Measurements from ENCODE around the gene PAN2. TPM values are rescaled to one million over a fixed set of nuclear protein-coding genes. Genes with fewer than 3 reads are reported as not detected.

PAN2 gene
- total RNA-seq, 2 experiments from 2014 or later = 55.7 to 69.0 TPM

DNA sequence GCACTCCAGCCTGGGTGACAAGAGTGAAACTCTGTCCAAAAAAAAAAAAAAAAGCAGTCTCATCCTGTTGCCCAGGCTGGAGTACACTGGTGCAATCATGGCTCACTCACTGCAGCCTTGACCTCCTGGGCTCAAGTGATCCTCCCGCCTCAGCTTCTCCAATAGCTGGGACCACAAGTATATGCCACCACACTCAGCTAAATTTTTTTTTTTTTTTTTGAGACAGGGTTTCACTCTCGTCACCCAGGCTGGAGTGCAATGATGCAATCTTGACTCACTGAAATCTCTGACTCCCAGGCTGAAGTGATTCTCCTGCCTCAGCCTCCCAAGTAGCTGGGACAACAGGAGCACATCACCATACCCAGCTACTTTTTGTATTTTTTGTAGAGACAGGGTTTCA lies 12.8 kb downstream of the PAN2 start:
- peak overlapping the region; percentile 19 for H3K27ac Mint-ChIP-seq

DNA sequence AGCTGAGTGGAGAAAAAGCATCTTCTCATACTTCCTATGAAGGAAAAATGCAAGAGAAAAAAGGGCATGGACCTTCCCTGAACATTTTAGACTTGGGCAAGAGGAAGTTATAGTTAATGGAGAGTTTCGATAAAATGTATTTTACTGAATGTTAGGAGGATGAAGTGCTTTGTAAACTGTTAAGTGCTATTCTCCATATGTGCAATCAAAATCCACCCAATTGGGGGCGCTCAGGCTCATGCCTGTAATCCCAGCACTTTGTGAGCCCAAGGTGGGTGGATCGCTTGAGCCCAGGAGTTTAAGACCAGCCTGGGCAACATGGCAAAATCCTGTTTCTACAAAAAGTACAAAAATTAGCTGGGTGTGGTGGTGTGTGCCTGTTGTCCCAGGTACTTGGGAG lies 16.1 kb downstream of the PAN2 start:
- TF ChIP-seq, protein P1, sequence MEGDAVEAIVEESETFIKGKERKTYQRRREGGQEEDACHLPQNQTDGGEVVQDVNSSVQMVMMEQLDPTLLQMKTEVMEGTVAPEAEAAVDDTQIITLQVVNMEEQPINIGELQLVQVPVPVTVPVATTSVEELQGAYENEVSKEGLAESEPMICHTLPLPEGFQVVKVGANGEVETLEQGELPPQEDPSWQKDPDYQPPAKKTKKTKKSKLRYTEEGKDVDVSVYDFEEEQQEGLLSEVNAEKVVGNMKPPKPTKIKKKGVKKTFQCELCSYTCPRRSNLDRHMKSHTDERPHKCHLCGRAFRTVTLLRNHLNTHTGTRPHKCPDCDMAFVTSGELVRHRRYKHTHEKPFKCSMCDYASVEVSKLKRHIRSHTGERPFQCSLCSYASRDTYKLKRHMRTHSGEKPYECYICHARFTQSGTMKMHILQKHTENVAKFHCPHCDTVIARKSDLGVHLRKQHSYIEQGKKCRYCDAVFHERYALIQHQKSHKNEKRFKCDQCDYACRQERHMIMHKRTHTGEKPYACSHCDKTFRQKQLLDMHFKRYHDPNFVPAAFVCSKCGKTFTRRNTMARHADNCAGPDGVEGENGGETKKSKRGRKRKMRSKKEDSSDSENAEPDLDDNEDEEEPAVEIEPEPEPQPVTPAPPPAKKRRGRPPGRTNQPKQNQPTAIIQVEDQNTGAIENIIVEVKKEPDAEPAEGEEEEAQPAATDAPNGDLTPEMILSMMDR (IDR thresholded peaks at IDR 0.05) = no peak
- H3K27me3 Mint-ChIP-seq = no peaks in the 10 kb centered on the region
- no peak for ATAC-seq
- DNase-seq = peak; percentile 39
- POLR2A ChIA-PET = interaction anchor here (1.0 to 4.1 kb wide), 2 partner anchors 16 to 42 kb away, joined by 3 to 28 read pairs; partner anchors contain the start of genes PAN2 and STAT2
- H3K9me3 Mint-ChIP-seq = no peaks in the 10 kb centered on the region
- H3K4me1 Mint-ChIP-seq (ENCODE audit: low read depth) = peaks cover 11% of the 10 kb centered on the region
- H3K27ac Mint-ChIP-seq = no peak overlapping the region
- no peak overlapping the region for H3K4me3 Mint-ChIP-seq
- H3K36me3 Mint-ChIP-seq (ENCODE audit: low read depth) = peaks cover 20% of the 10 kb centered on the region
- CTCF ChIA-PET = interaction anchor here (0.7 to 2.0 kb wide), 4 partner anchors 29 to 147 kb away, joined by 3 to 6 read pairs (median 5); partner anchors contain the start of gene TIMELESS
- intact Hi-C loops (cut with micrococcal nuclease) = no loop called here

More for the DNA sequence above, 12.8 kb downstream of the PAN2 start:
- TF ChIP-seq, protein P1 (IDR thresholded peaks at IDR 0.05) = no peak
- peaks cover 21% of the 10 kb centered on the region for H3K36me3 Mint-ChIP-seq (ENCODE audit: low read depth)
- no peak overlapping the region for H3K4me3 Mint-ChIP-seq
- peak; percentile 21 for DNase-seq
- ChIA-PET CTCF (interaction anchor here (0.9 to 1.4 kb wide), 3 partner anchors 9 to 236 kb away, joined by 3 to 4 read pairs (median 3); no protein-coding TSS in a partner anchor), POLR2A (interaction anchor here (0.6 to 1.3 kb wide), 3 partner anchors 12 to 183 kb away, joined by 3 to 4 read pairs (median 3); no protein-coding TSS in a partner anchor)
- H3K9me3 Mint-ChIP-seq = no peaks in the 10 kb centered on the region
- no peak for ATAC-seq
- intact Hi-C loops (cut with micrococcal nuclease) = no loop called here
- H3K4me1 Mint-ChIP-seq (ENCODE audit: low read depth) = peaks cover 2% of the 10 kb centered on the region
- no peaks in the 10 kb centered on the region for H3K27me3 Mint-ChIP-seq

DNA sequence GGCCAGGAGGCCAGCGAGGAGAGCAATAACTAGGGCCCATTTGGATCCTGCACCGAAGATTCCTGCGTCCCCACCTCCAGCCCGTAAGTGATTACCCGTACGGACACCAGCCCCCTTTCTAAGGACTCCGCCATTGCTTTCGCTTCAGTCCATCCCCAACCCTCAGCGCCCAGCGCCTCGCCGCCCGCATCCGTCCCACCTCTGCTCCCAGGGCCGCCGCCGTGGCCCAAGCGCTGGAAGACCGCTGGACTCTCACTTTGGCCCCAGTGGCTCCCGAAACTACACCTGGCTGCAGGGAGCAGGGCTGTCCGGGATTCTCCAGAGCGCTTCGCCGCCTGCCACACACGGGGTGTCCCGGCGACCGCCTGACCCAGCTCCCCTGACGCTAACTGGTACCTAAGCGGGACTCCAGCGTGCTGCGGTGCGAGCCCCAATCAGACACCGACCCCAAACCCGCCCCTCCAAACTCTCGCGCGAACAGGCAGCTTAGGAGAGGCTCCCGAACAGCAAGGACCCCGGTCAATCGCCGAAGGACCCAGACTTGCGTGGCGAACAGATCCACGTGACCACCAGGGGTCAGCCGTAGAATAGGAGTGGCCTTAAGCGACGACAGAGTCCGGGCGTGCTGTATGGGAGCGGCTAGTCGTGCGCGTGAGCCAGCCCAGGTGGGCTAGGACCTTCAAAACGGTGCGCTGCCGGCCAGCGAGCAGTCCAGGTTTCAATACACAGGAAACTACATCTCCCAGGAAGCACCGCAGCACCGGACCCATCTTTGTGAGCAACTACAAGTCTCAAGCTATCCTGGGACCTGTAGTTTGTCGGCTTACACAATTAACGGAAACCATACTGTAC lies 18.0 kb downstream of the PAN2 start, which contains the start of gene CNPY2:
Gene CNPY2, minus strand, starts transcription at position 367 of the 852 bp plus-strand sequence. CDS start 771 bp downstream, outside the sequence.
- ATAC-seq (peak; percentile 91), DNase-seq (peak; percentile 98)
- Mint-ChIP-seq H3K36me3 (ENCODE audit: low read depth) (peaks cover 21% of the 10 kb centered on the region), H3K4me3 (peak within 1 kb of the TSS; percentile 85), H3K27ac (peak within 1 kb of the TSS; percentile 92), H3K9me3 (no peaks in the 10 kb centered on the region), H3K27me3 (no peaks in the 10 kb centered on the region), H3K4me1 (ENCODE audit: low read depth) (peaks cover 9% of the 10 kb centered on the region)
- intact Hi-C loops (cut with micrococcal nuclease) = no loop called here
- TF ChIP-seq, protein P1 (IDR thresholded peaks at IDR 0.05) = no peak
- CTCF ChIA-PET = interaction anchor here (1.0 to 2.0 kb wide), 7 partner anchors 16 to 148 kb away, joined by 3 to 14 read pairs (median 4); partner anchors contain the start of gene IL23A
- POLR2A ChIA-PET = interaction anchor here (0.7 to 4.1 kb wide), 16 partner anchors 8 to 198 kb away, joined by 3 to 28 read pairs (median 4); partner anchors contain the start of genes ANKRD52, IL23A, PAN2 and STAT2

DNA sequence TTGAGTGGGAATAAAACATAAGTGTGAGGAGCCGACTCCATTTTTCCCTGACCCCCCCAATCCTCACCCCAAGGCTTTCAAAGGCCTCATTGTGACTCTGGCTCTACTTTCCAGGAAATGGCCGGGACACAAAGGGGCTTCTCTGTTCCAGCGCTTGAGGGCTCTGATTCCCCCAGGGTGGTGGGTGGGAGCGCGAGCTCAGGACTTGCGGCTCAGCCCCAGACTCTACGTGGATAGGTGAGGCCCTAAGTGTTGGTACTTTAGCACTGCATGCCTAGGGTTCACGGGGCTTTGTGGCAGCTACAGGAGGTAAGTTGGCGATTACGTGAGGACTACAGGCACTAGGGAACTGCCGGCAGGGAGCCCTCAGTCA lies 18.6 kb downstream of the PAN2 start:
- TF ChIP-seq, protein P1 (IDR thresholded peaks at IDR 0.05) = no peak

More for the DNA sequence above, 18.6 kb downstream of the PAN2 start:
- Mint-ChIP-seq H3K4me3 (peak overlapping the region; percentile 85), H3K27ac (peak overlapping the region; percentile 92), H3K36me3 (ENCODE audit: low read depth) (peaks cover 26% of the 10 kb centered on the region), H3K9me3 (no peaks in the 10 kb centered on the region), H3K27me3 (no peaks in the 10 kb centered on the region), H3K4me1 (ENCODE audit: low read depth) (peaks cover 9% of the 10 kb centered on the region)
- ChIA-PET POLR2A (interaction anchor here (0.7 to 4.1 kb wide), 12 partner anchors 9 to 198 kb away, joined by 3 to 28 read pairs (median 4); partner anchors contain the start of genes ANKRD52, IL23A, PAN2 and STAT2), CTCF (interaction anchor here (0.9 to 1.8 kb wide), 5 partner anchors 18 to 149 kb away, joined by 3 to 14 read pairs (median 3); partner anchors contain the start of genes IL23A and PAN2)
- no peak for DNase-seq
- ATAC-seq = no peak
- intact Hi-C loops (cut with micrococcal nuclease) = no loop called here
